ENCODE results near the gene SERPINE2. TPM values are rescaled to one million over a fixed set of nuclear protein-coding genes. Genes with fewer than 3 reads are reported as not detected.

SERPINE2 gene
- total and polyA plus RNA-seq, 8 donors = 21.7 to 107 (median 81.8) TPM

DNA sequence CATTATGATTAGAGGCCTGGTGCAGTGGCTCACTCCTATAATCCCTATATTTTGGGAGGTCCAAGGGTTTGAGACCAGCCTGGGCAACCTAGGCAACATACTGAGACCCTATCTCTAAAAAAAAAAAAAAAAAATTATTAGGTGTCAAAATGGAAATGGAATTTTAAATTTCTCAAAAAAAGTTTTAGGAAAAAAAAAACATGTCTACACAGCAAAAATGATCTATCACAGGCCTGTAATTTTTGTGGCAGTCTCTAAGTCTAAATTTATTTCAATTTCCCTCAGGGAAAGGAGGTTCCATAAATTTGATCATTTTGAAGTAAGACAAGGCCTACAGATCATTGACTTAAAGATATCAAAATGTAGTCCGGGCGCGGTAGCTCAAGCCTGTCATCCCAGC is 65.5 kb downstream of the SERPINE2 start:
- Histone ChIP-seq H3K4me1 (no peaks in the 10 kb centered on the region), H3K27ac (no peak overlapping the region), H3K9me3 (no peaks in the 10 kb centered on the region), H3K27me3 (no peaks in the 10 kb centered on the region), H3K36me3 (peaks cover 0 to 3% of the 10 kb centered on the region in 2 donors), H3K4me3 (no peak overlapping the region)
- intact Hi-C loops (cut with DNase I) = no loop called here
- ATAC-seq = no peak
- no peak for DNase-seq
- TF ChIP-seq, protein P1, sequence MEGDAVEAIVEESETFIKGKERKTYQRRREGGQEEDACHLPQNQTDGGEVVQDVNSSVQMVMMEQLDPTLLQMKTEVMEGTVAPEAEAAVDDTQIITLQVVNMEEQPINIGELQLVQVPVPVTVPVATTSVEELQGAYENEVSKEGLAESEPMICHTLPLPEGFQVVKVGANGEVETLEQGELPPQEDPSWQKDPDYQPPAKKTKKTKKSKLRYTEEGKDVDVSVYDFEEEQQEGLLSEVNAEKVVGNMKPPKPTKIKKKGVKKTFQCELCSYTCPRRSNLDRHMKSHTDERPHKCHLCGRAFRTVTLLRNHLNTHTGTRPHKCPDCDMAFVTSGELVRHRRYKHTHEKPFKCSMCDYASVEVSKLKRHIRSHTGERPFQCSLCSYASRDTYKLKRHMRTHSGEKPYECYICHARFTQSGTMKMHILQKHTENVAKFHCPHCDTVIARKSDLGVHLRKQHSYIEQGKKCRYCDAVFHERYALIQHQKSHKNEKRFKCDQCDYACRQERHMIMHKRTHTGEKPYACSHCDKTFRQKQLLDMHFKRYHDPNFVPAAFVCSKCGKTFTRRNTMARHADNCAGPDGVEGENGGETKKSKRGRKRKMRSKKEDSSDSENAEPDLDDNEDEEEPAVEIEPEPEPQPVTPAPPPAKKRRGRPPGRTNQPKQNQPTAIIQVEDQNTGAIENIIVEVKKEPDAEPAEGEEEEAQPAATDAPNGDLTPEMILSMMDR (IDR thresholded peaks at IDR 0.05) = no peak

DNA sequence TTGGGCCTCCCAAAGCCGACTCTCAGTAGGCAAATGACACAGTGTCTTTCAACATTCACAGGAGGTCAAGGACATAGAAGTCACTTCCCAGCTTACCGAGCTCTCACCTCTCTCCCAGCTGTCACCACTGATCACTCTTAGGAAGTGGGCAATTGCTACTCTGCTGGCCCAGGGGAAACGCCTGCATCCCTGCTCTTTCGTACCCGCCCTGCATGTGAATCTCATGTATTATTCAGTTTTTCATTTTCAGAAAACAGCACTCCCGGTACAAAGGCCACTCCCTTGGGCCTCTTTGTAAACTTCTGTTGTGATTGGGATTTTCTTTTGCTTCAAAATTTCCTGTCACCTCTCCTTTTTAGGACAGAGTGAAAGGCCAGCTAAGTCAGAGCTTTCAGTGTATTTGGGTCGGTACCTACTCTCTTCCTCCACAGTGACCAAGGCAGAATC is 66.4 kb downstream of the SERPINE2 start:
- H3K4me3 ChIP-seq = no peak overlapping the region
- H3K36me3 ChIP-seq = peaks cover 0 to 12% of the 10 kb centered on the region in 2 donors
- no peak overlapping the region for H3K27ac ChIP-seq
- intact Hi-C loops (cut with DNase I) = no loop called here
- no peaks in the 10 kb centered on the region for H3K9me3 ChIP-seq
- ATAC-seq = no peak
- TF ChIP-seq, protein P1 (IDR thresholded peaks at IDR 0.05) = no peak
- H3K4me1 ChIP-seq = no peaks in the 10 kb centered on the region
- DNase-seq = no peak
- H3K27me3 ChIP-seq = no peaks in the 10 kb centered on the region

- intact Hi-C loops (cut with DNase I) = no loop called here
- TF ChIP-seq, protein P1 (IDR thresholded peaks at IDR 0.05) = no peak
- ATAC-seq (no peak), DNase-seq (no peak)
- no peak overlapping the region for H3K4me3 ChIP-seq
- H3K27me3 ChIP-seq = no peaks in the 10 kb centered on the region
- no peaks in the 10 kb centered on the region for H3K9me3 ChIP-seq
- peaks cover 0 to 22% of the 10 kb centered on the region in 2 donors for H3K36me3 ChIP-seq
- no peak overlapping the region for H3K27ac ChIP-seq
- no peaks in the 10 kb centered on the region for H3K4me1 ChIP-seq
Observed at GRCh38 chr2:223971731-223972130, 67.4 kb downstream of the SERPINE2 start.

DNA sequence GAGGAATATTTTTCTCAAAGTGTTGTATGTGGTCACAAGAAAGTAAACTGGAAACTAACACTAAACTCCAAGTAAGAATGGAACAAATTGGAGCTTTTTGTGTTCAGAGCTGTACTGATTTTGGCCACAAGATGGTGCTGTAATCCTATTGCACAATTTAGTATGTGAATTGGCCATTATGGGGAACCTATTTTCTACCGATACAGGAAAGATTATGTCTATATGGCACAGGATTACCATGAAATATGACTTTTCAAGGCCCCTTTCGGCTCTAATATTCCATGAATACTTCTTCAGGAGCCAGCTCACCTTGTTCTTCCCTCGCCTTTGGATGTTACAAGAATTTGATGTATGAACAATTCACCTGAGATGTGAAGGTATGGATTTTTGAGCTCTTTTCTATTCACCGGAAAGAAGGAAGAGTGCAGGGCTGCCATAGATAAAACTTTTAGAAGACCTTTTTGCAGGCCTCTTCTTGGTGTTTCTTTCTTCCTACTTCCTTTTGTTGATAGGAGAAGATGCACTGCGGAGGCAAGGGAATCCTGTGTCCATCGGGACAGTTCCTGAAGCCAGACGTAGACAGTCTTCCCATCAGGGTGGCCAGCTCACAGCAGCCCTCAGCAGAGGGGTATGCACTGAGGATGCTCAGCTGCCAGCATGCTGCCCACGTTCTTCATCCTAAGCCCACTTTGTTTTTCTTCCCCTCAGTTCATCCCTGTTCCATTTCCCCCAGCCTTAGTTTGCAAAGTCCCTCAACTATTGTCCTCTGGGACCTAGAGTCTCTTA is 68.5 kb downstream of the SERPINE2 start:
- ATAC-seq = peak; percentile 83
- intact Hi-C loops (cut with DNase I) = no loop called here

GRCh38 chr2:223969856-223970255 is 69.2 kb downstream of the SERPINE2 start:
- intact Hi-C loops (cut with DNase I) = no loop called here
- Histone ChIP-seq H3K27ac (no peak overlapping the region), H3K4me1 (no peaks in the 10 kb centered on the region), H3K36me3 (peaks cover 0 to 41% of the 10 kb centered on the region in 2 donors), H3K4me3 (no peak overlapping the region), H3K27me3 (no peaks in the 10 kb centered on the region), H3K9me3 (no peaks in the 10 kb centered on the region)
- TF ChIP-seq, protein P1 (IDR thresholded peaks at IDR 0.05) = no peak
- no peak for DNase-seq
- ATAC-seq = no peak

More for the DNA sequence above, 68.5 kb downstream of the SERPINE2 start:
- TF ChIP-seq, protein P1 (IDR thresholded peaks at IDR 0.05) = peak; percentile 81 to 89
- Histone ChIP-seq H3K27ac (no peak overlapping the region), H3K27me3 (no peaks in the 10 kb centered on the region), H3K4me3 (no peak overlapping the region), H3K36me3 (peaks cover 0 to 34% of the 10 kb centered on the region in 2 donors), H3K4me1 (no peaks in the 10 kb centered on the region), H3K9me3 (no peaks in the 10 kb centered on the region)
- peak in 2 of 4 donors; percentile 51 to 67 for DNase-seq
